GM19438 (cell line): Measurements from ENCODE around the gene LUZP1.

Source experiments
- ATAC-seq: cut with Tn5 transposase; IDR thresholded peaks from one replicate; pipeline ENCODE4 v1.9.1; 2021; ENCODE audit warnings: low read depth; ENCODE audit not compliant: unreplicated experiment

LUZP1 gene

GRCh38 chr1:23118957-23119792, 49.5 kb downstream of the LUZP1 start:
- no peak for ATAC-seq

- ATAC-seq = no peak
These were observed 50.2 kb downstream of the LUZP1 start for GRCh38 chr1:23118407-23118806.

GRCh38 chr1:23116921-23117699, 51.5 kb downstream of the LUZP1 start:
- ATAC-seq = no peak

GRCh38 chr1:23116216-23116836, 52.3 kb downstream of the LUZP1 start:
- ATAC-seq = no peak

GRCh38 chr1:23114424-23115079, 54.1 kb downstream of the LUZP1 start:
- ATAC-seq = no peak

- ATAC-seq = no peak
These were observed 56.8 kb downstream of the LUZP1 start for GRCh38 chr1:23111600-23112535.

GRCh38 chr1:23110391-23110790, 58.3 kb downstream of the LUZP1 start:
- no peak for ATAC-seq

- ATAC-seq = no peak
These were observed 59.6 kb downstream of the LUZP1 start for GRCh38 chr1:23108918-23109533.

GRCh38 chr1:23103001-23103889, 65.4 kb downstream of the LUZP1 start:
- ATAC-seq = no peak

GRCh38 chr1:23102289-23102688, 66.4 kb downstream of the LUZP1 start:
- ATAC-seq = no peak

GRCh38 chr1:23101887-23102286, 66.8 kb downstream of the LUZP1 start:
- no peak for ATAC-seq

GRCh38 chr1:23101101-23101827, 67.4 kb downstream of the LUZP1 start:
- ATAC-seq = no peak

GRCh38 chr1:23100074-23100748, 68.4 kb downstream of the LUZP1 start:
- no peak for ATAC-seq

GRCh38 chr1:23099171-23099536, 69.5 kb downstream of the LUZP1 start:
- ATAC-seq = no peak

- no peak for ATAC-seq
These were observed 70.0 kb downstream of the LUZP1 start for GRCh38 chr1:23098463-23099170.

- ATAC-seq = no peak
These were observed 71.3 kb downstream of the LUZP1 start for GRCh38 chr1:23097316-23097715.

GRCh38 chr1:23092447-23092846, 76.2 kb downstream of the LUZP1 start:
- no peak for ATAC-seq
